ENCODE measurements around the gene CD58. TPM values are rescaled to one million over a fixed set of nuclear protein-coding genes. Genes with fewer than 3 reads are reported as not detected.

The CD58 gene
- polyA plus RNA-seq, 1 donor (not counting 4 experiments of a cell fraction or from before 2014, with no cell fraction given), result 38.6 TPM

- Histone ChIP-seq H3K4me2 (ENCODE audit: control insufficient read depth, extremely low read depth, insufficient read depth, low read depth, low read length) (no peak overlapping the region), H3K9ac (ENCODE audit: control insufficient read depth, extremely low read depth, insufficient read depth, low read length) (no peak overlapping the region), H3K27me3 (ENCODE audit: control insufficient read depth, extremely low read depth, insufficient read depth, low read length) (no peaks in the 10 kb centered on the region), H3K9me1 (ENCODE audit: control insufficient read depth, extremely low read depth, insufficient read depth, low read length) (no peaks in the 10 kb centered on the region), H4K20me1 (ENCODE audit: control insufficient read depth, extremely low read depth, insufficient read depth, low read length) (no peaks in the 10 kb centered on the region), H3K27ac (ENCODE audit: control insufficient read depth, insufficient read depth, low read length) (no peak overlapping the region), H3K36me3 (ENCODE audit: control insufficient read depth in 2 of 2, extremely low read depth in 1 of 2, insufficient read depth in 2 of 2, low read length in 2 of 2) (no peaks in the 10 kb centered on the region), H3K4me3 (ENCODE audit: control insufficient read depth in 2 of 3, extremely low read depth in 1 of 3, insufficient read depth in 2 of 3, low read depth in 1 of 3, low read length in 3 of 3) (no peak overlapping the region), H3K4me1 (ENCODE audit: control insufficient read depth, extremely low read depth, insufficient read depth, low read length) (peaks cover 4% of the 10 kb centered on the region), H3K79me2 (ENCODE audit: control insufficient read depth, insufficient read depth, low read length) (no peaks in the 10 kb centered on the region), H3K9me3 (ENCODE audit: control insufficient read depth, low read depth, low read length) (no peaks in the 10 kb centered on the region), H2AFZ (ENCODE audit: control insufficient read depth, low read length) (no peak overlapping the region)
- no peak for TF ChIP-seq EZH2 (IDR thresholded peaks at IDR 0.05; ENCODE audit: low read length)
- TF ChIP-seq CTCF (optimal IDR thresholded peaks at IDR 0.05 in 1 of 3, IDR thresholded peaks at IDR 0.05 in 1 of 3, conservative IDR thresholded peaks at IDR 0.05 in 1 of 3; ENCODE audit: extremely low read depth in 1 of 3, insufficient read depth in 2 of 3, low read length in 3 of 3), result no peak
- DNase-seq (ENCODE audit: low read depth, low spot score), result no peak
- dilution Hi-C loops (cut with MboI; ENCODE audit: extremely low pct_ligation_motif_present, low sequenced_read_pairs), result no loop called here
- FAIRE-seq, result no peak
These were observed 42.3 kb downstream of the CD58 start for GRCh38 chr1:116528329-116529083.

- TF ChIP-seq EZH2 (IDR thresholded peaks at IDR 0.05; ENCODE audit: low read length) (no peak), CTCF (optimal IDR thresholded peaks at IDR 0.05 in 1 of 3, IDR thresholded peaks at IDR 0.05 in 1 of 3, conservative IDR thresholded peaks at IDR 0.05 in 1 of 3; ENCODE audit: extremely low read depth in 1 of 3, insufficient read depth in 2 of 3, low read length in 3 of 3) (no peak)
- Histone ChIP-seq H3K9me3 (ENCODE audit: control insufficient read depth, low read depth, low read length) (no peaks in the 10 kb centered on the region), H3K27me3 (ENCODE audit: control insufficient read depth, extremely low read depth, insufficient read depth, low read length) (no peaks in the 10 kb centered on the region), H3K27ac (ENCODE audit: control insufficient read depth, insufficient read depth, low read length) (no peak overlapping the region), H4K20me1 (ENCODE audit: control insufficient read depth, extremely low read depth, insufficient read depth, low read length) (no peaks in the 10 kb centered on the region), H3K9me1 (ENCODE audit: control insufficient read depth, extremely low read depth, insufficient read depth, low read length) (no peaks in the 10 kb centered on the region), H3K9ac (ENCODE audit: control insufficient read depth, extremely low read depth, insufficient read depth, low read length) (no peak overlapping the region), H3K4me3 (ENCODE audit: control insufficient read depth in 2 of 3, extremely low read depth in 1 of 3, insufficient read depth in 2 of 3, low read depth in 1 of 3, low read length in 3 of 3) (no peak overlapping the region), H2AFZ (ENCODE audit: control insufficient read depth, low read length) (no peak overlapping the region), H3K4me1 (ENCODE audit: control insufficient read depth, extremely low read depth, insufficient read depth, low read length) (peaks cover 4% of the 10 kb centered on the region), H3K4me2 (ENCODE audit: control insufficient read depth, extremely low read depth, insufficient read depth, low read depth, low read length) (no peak overlapping the region), H3K79me2 (ENCODE audit: control insufficient read depth, insufficient read depth, low read length) (no peaks in the 10 kb centered on the region), H3K36me3 (ENCODE audit: control insufficient read depth in 2 of 2, extremely low read depth in 1 of 2, insufficient read depth in 2 of 2, low read length in 2 of 2) (no peaks in the 10 kb centered on the region)
- dilution Hi-C loops (cut with MboI; ENCODE audit: extremely low pct_ligation_motif_present, low sequenced_read_pairs), result no loop called here
- FAIRE-seq, result no peak
- DNase-seq (ENCODE audit: low read depth, low spot score), result no peak
These were observed 45.4 kb downstream of the CD58 start for GRCh38 chr1:116525440-116525839.

Data from keratinocyte (primary cell).